Adipose tissue (tissue), 3 donors: ENCODE results near the gene TXNDC17. TPM values are rescaled to one million over a fixed set of nuclear protein-coding genes. Genes with fewer than 3 reads are reported as not detected.
"Not testable (repeated sequence)": the region's sequence is repeated elsewhere in the genome, so short reads cannot be mapped to it uniquely, and the experiment has no call there.

Source experiments
- H3K27ac ChIP-seq: one replicate; pipeline ENCODE4 v1.5.1; 2013; ENCODE audit warnings: low read depth, low read length
- WGBS, 3 donors: extraction: QIAGEN DNeasy Blood & Tissue Kit; methylation state at CpG; one replicate each; pipeline ENCODE4 v1.1.7; 2013; 5-methylcytosine and 5-hydroxymethylcytosine counted together
- polyA plus RNA-seq, 3 donors: library from polyadenylated mRNA; stranded (reverse); fragments of 200-250 nt; gene quantifications; one replicate each; pipeline ENCODE4 v1.2.3, GENCODE V29; 2013
- donor health status: healthy with polysubstance abuse.
- donor health status: Bipolar disorder and iron deficiency.
- donor health status: healthy.

Gene TXNDC17
- polyA plus RNA-seq, 3 donors, result 60.8 to 107 (median 103) TPM

DNA sequence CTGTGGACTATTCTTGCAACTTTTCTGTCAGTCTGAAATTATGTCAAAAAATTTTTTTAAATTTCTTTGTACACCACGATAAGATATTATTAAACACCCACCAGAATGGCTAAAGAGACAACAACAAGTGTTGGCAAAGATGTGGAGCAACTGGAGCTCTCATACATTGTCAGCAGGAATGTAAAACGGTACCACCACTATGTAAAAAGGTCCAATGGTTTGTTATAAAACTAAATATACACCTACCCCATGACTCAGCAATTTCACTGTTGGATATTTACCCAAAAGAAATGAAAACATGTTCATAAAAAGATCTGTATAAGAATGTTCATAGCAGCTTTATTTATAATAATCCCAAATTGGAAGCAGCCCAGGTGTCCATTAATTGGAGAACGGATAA lies 7.6 kb upstream of the TXNDC17 start:
- 98 to 100% (median 99%) methylated on average over 3 of the region's 3 CpGs for WGBS, 3 donors
- H3K27ac ChIP-seq, result no peak overlapping the region

DNA sequence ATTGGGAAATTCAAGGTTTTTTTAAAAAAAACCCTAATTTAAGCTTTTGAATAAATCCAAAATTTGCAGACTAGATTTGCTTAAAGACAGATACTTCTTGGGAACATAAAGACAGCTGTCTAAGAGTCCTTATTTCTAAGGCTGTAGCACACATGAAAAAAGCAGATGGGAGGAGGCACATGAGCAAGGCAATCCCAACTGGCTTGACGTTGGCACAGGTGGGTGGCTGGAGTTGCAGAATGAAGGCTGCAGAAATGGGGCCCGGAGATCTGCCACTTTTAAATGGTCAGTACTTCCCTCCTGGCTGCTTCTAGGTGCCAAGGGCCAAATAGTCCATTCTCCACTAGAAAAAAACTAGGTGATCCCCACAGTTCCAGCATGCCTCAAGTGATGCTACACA lies 4.8 kb upstream of the TXNDC17 start:
- no peak overlapping the region for H3K27ac ChIP-seq
- WGBS, 3 donors, result 62 to 81% (median 76%) methylated on average over 2 of the region's 2 CpGs

DNA sequence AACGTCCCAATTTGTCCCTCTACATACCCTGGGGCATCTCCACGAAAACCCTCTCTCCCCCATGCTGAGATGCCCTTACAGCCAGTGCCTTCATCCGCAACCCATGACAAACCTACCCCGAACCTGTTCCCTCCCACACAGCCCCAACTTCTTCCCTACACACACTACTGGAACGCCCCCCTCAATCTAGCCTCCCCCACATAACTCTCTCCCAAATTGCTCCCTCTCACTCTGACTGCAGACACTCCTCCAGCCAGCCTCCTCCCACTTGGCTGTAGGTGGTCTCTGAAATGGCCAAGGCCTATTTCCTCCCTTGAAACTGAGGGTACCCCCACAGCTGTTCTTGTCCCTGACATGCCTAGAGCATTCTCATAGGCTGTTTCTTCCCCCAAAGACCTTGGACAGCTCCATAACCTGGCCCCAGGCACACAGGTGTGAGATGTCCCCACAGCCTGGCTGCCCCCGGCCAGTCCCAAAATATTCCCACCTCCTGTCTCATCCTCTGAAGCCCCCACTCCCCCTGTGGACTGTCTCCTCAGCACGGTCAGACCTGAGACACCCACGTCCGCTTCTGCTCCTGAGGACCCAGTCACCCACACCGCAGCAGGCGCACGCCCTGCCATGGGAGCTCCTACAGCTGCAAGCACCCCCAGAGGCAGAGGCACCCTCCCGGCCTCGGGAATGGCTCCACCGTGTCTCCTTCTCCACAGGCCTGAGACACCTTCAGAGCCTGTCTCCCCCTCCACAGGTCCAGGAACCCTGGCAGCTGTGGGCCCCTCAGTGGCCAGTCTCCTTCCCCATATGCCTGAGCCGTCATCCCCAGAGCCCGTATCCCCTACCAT lies 4.0 kb upstream of the TXNDC17 start:
- 88 to 90% (median 89%) methylated on average over 17 of the region's 17 CpGs for WGBS, 3 donors
- H3K27ac ChIP-seq, result no peak overlapping the region

DNA sequence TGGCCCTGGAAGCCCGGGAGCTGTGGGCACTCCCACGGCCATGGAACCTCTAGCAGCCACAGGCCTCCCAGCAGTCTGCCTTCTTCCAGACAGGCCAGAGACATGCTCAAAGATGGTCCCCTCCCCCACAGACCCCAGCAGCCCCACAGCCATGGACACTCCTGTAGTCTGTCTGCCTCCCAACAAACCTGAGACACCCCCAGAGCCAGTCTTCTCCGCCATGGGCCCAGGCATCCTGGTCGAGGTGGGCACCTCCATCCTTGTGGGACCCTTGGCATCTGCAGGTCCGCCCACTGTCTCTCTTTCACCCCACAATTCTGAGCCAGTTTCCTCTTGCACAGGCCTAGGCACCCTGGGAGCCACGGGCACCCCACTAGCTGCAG lies 3.4 kb upstream of the TXNDC17 start:
- 92% methylated on average over 6 of the region's 6 CpGs for WGBS, 3 donors
- no peak overlapping the region for H3K27ac ChIP-seq

DNA sequence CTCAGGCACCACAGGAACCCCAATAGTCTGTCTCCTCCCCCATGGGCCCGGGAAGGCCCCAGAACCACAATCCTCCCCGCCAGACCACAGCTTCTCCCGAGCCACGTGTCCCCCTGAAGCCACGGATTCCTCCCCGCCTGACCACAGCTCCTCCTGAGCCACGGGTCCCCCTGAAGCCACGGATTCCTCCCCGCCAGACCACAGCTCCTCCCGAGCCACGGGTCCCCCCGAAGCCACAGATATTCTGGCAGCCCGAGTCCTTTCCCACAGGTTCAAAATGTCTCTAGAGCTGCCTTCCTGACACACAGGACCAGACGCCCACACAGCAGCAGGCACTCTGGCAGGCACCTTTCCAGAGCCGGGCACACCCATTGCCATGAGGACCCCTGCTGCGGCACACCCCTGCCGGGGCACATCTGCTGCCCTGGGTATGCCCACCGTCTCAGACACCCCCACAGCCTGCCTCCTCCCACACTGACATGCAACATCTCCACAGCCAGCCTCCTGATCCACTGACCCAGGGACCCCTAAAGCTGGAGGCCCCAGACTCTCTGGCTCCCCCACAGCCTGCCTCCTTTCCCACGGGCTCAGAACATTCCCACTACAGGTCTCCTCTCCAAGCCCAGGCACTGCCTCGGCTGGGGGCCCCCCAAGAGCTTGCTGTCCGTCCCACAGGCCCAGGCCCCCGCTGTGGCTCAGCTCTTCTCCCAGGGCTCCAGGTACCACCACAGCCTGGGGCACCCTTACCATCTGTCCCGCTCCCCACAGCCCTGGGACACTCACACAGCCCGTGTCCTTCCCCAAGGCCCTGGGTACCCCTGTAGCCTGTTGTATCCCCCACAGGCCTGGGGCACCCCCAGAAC lies 2.6 kb upstream of the TXNDC17 start:
- H3K27ac ChIP-seq, result no peak overlapping the region
- WGBS, 3 donors, result 60 to 79% (median 65%) methylated on average over 24 of the region's 24 CpGs

DNA sequence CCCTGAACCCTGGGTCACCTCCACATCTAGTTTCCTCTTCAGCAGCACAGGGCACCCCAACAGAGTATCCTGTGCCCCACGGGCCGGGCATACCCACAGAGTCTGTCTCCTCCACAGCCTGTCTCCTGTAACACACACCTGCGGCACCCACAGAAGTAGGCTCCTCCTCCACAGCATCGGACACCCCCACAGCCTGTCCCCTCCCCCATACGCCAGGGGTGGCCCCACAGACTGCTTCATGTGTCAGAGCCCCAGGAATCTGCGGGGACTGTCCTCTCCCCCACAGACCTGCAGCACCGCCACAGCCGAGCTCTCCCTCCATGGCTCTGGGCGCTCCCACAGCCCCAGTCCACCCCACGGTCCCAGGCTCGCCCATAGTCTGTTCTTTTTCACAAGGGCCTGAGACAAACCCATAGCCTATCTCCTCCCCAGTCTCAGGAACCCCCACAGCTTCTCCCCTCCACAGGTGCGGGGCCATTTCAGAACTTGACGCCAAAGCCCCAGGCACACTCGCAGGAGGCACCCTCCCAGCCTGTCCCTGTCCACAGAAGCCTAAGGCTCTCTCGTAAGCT lies 1.8 kb upstream of the TXNDC17 start:
- 33 to 51% (median 51%) methylated on average over 13 to 15 of the region's 15 CpGs for WGBS, 3 donors
- H3K27ac ChIP-seq, result no peak overlapping the region

DNA sequence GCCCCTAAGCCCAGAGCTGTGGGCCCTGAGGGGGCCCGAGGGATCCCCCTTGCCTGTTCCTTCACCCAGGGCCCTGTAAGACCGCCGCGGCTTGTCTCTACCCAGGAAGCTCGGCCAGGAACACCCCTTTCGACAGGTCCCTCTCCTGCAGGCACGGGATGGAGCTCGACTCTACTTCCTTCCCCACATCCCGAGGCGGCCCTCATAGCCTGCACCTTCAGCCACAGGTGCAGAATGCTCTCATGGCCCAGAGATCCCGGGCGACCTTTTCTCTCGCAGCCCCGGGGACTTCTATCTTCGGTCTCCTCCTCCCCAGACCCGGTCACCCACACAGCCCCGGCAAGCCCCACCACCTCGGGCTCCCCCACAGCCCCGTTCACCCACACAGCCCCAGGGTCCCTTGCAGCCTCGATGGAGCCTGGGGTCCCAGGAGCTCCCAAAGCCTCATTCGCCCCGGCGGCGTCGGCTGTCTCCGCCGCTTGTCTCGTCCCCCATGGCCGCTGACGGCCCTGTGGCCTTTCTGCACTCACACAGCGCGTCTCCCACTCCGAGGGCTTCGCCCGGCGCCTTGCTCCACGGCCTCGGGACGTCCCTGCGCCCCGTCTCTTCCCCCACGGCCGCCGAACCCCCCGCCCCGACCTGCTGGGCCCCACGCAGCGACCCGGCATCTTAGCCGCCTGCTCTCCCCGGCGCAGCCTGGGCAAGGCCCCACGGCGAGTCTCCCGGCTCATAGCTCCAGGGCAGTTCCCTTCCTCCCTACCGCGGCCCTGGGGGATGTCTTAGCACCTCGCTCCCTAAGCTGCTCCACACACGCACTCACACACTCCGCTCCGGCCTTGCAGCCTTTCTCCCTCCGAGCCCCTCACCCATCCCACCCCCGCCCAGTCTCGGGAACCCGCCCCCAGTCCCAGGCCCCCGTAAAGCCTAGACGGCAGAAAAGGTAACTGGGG lies 999 bp upstream of the TXNDC17 start:
- 0 to 1% (median 1%) methylated on average over 67 of the region's 67 CpGs for WGBS, 3 donors
- H3K27ac ChIP-seq, result no peak overlapping the region

DNA sequence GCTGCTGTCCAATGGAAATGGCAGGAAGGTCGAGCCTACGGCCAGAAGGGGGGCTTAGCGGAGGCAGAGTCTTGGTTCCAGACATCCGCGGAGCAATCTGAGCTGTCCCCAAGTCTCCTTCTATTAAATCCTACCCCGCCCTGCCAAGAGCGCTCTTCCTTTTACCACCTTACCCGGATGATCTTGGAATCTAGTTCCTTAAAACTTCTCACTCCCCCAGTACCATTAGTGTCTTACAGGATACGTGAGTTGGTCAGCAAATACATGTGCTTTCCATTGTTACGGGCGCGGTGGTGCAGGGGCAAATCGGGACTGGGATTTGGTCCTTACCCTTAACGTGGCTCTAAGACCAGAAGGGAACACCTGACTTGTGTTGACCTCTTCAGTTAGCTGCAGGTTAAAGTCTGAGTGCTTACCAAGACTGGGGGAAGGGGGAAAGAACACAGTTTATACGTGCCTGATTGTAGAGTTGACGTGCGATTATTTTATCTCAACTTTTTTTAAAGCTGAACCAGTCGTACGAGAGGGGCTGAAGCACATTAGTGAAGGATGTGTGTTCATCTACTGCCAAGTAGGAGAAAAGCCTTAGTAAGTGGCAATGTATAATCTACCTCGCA lies 495 bp downstream of the TXNDC17 start:
- no peak overlapping the region for H3K27ac ChIP-seq
- 0 to 5% (median 4%) methylated on average over 20 of the region's 20 CpGs for WGBS, 3 donors

DNA sequence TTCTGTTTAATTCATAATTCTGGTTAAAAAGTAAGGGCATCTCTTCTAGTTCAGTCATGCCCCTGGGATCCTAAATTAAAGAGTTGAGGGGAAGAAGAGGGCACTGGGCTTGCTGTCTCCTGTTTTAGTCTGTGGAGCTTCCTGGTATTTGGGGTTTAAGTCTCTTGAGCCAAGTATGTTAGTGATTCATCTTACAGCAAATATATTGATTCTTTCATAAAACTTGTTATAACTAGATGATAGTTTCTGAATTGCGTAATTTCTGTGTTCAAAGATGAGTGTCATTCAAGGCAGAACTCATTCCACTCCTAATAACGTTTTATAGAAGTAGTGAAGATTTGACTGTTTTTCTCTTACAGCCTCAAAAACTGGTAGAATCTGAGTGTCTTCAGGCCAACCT lies 1.7 kb downstream of the TXNDC17 start:
- no peak overlapping the region for H3K27ac ChIP-seq
- 42 to 69% (median 63%) methylated on average over 2 of the region's 2 CpGs for WGBS, 3 donors

DNA sequence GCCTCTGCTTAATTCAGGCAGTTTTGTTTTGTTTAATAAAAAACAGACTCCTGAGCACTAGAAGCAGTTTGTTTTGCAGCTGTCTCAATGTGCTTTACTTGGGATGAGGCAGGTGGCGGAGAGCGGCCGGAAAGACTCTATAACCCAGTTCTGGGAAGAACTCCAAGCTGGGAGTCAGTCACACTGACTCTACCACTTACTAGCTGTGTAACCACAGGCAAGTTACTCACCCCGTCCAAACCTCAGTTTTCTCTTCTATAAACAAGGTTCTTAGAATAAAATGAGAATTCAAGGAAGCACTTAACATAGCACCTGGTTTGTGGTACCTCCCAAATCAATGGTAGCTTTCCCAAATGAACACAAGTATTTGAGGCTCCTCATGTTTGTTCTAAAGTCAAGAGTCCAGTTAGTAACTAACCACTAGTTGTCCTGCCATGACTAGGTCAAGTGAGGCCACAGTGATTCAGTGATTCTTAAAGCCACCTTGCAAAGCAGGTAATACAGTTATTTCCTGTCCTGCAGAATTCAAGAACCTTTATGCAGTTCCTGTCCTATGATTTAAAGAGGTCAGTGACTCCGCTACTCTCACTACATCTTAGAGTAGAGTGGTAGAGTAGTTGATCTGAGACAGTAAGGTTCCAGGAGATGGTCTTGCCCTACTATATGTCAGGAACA lies 2.7 kb downstream of the TXNDC17 start:
- WGBS, 3 donors, result 83 to 92% (median 86%) methylated on average over 5 of the region's 5 CpGs
- H3K27ac ChIP-seq, result no peak overlapping the region

DNA sequence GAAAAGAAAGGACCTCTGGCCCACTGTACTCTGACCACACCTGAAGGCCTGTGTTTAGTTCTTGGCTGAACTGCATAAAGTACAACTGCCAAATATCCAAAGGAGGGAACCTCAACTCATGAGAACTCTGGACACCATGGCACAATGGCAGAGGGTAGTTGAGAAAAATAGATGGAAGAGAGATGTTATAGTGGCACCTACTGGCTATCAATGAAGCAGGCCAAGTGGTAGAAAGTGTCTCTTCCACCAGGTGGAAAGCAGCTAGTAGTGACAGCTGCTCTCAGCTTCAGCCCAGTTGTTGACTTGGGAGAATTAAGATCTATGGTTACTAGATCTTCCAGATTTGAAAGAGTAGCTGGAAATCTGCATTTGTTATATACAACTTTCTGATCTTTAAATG lies 7.3 kb downstream of the TXNDC17 start:
- H3K27ac ChIP-seq, result no peak overlapping the region

DNA sequence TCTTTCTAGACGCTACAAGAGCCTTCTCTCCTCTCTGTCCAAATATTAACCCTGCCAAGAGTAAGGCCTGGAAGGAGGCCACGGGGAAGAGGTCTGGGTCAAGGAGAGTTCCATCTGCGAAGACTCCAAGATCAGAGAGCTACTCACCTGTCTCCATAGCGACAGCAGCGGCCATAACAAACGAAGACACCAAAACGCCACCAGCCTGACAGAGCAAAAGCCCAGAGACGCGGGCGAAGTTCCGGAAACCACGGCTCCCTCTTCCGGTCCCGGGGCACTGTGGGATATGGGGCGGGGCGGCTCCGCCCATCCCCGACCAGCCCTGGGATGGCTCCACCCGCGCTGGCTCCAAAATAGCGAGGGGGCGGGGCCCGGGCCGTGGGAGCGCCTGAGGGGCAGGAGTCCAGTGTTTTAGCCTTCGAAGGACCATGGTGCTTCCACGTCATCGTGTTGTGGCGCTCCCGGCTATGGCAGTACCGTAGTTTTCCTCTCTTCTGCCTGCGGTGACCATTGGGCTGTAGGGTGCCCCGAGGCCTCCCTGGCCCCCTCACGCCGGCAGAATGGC lies 10.6 kb downstream of the TXNDC17 start, which contains the start of the genes C17orf100 and MED31:
Gene C17orf100 (plus strand): TSS at position 409 of the 565 bp plus-strand sequence. CDS start 152 bp downstream, at position 561.
Gene MED31 (minus strand): TSS at position 252 of the 565 bp plus-strand sequence. CDS start 77 bp downstream, at position 175.
- WGBS, 3 donors, result 0 to 2% (median 1%) methylated on average over 35 of the region's 35 CpGs

DNA sequence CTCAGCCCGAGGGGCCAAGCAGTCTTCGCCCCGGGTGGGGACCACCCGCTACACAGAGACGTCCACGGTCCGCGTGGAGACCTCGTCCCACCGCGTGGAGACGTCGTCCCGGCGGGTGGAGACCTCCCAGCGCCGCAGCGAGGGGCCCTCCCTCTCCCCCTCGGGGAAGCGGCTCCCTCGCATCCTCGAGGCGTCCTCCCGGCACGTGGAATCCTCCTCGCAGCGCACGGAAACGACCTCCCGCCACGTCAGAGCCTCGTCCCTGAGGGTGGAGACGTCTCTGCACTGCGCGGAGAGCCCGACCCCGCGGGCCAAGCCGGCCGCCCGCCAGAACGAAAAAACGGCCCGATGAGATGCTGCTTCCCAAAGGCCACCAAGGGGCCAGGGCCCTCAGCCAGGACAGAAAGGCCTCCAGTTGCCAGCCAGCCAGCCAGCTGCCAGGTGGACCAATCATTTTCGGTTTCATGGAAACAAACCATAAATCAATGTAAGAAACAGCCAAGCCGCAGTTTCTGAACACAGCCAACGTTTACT lies 11.1 kb downstream of the TXNDC17 start:
- WGBS, 3 donors, result 1 to 7% (median 6%) methylated on average over 46 to 47 of the region's 47 CpGs
- H3K27ac ChIP-seq, result peak overlapping the region; percentile 51

More for the DNA sequence above, 10.6 kb downstream of the TXNDC17 start, which contains the start of the genes C17orf100 and MED31:
- H3K27ac ChIP-seq, result peak within 1 kb of the TSS; percentile 56

DNA sequence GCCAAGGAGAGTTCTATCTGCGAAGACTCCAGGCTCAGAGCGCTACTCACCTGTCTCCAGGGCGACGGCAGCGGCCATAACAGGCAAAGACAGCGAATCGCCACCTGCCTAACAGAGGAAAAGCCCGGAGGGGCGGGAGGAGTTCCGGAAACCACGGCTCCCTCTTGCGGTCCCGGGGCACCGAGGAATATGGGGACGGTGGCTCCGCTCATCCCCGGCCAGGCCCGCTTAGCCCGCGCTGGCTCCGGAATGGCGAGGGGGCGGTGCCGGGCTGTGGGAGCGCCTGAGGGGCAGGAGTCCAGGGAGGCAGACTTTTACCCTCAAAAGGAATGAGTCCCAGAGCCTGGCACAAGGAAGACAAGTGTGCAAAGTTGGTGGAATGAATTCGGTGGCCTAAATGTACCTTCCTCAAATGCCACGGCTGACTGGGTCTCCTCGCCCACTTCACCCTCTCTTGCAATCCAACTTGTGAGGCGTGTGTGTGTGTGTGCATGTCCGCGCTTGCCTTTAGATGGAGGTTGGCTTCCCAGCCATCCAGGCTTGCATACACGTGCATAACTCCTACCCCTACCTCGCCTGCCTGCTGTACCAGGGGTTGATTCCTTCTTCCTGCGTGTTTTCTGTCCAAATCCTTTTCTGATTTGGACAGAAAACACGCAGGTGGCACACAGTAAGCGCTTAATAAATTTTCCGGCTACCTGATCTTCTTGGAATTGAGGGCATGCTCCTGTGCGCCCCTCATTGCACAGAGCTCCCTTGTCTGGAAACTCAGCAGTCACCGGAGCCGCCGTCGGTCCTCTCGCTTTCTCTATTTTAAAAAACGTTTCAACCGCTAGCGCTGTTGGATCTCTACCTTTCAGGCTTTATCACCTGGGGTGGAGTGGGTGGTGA lies 14.2 kb downstream of the TXNDC17 start:
- H3K27ac ChIP-seq, result no peak overlapping the region
- whole genome bisulfite sequencing, 3 donors, result 10 to 34% (median 30%) methylated on average over 46 of the region's 46 CpGs

DNA sequence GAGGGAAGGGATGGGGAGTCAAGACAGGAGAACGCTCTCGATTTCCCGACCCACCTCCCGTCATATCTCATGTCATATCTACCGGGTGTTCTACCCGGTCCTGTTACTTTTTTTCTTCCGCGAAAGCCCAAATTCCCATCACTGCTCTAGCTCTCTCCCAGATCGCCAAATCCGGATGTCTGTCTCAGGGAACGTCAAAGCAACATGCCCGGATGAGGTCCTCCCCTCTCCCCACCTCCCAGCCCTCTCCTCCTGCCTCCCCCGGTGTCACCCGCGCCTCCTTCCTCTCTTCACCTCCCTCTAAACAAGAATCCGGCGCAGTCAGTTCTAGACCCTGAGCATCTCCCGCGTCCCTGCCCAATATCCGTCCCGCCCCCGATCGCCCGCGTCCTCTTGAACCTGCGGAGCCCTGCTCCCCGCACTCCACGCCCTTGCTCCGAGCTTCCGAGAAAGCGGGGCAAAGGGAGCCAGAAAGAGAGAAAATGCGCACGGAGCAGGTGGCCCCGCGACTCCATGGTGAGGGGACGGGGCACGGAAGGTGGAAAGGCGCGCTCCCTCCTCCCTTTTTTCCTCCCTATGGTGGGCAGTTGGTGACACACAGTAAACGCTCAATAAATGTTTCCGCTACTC lies 15.0 kb downstream of the TXNDC17 start:
- not testable (repeated sequence) for H3K27ac ChIP-seq
- WGBS, 3 donors, result 1 to 10% (median 2%) methylated on average over 16 to 32 of the region's 41 CpGs
